GM23338 (cell line): ENCODE data around the gene ZNF236. TPM values are rescaled to one million over a fixed set of nuclear protein-coding genes. Genes with fewer than 3 reads are reported as not detected.

Experiments
- ATAC-seq: fragments of 200-7000 bp; cut with Tn5 transposase; 3 replicates; pipeline ENCODE4 v1.9.1; 2020
- DNase-seq: peaks from one replicate; pipeline ENCODE4 v3.0.0-alpha.2; 2015; ENCODE audit warnings: low spot score
- H2AFZ ChIP-seq: fragments of 200-600 bp; sonication (generic); 2 replicates; pipeline ENCODE4 v1.8.0; 2016; ENCODE audit warnings: antibody characterized with exemption, mild to moderate bottlenecking, moderate library complexity
- H3F3A ChIP-seq: fragments of 200-600 bp; sonication (generic); replicated peaks from 2 replicates; pipeline ENCODE4 v1.8.0; 2017; ENCODE audit warnings: antibody characterized with exemption, mixed run types, low read depth
- H3K27ac ChIP-seq: fragments of 200-600 bp; sonication (generic); 2 replicates; pipeline ENCODE4 v1.6.1; 2016; ENCODE audit warnings: low read depth
- H3K27me3 ChIP-seq: fragments of 200-600 bp; sonication (generic); 2 replicates; pipeline ENCODE4 v1.8.0; 2016; ENCODE audit warnings: mild to moderate bottlenecking, mixed run types, moderate library complexity; ENCODE audit not compliant: insufficient read depth
- H3K36me3 ChIP-seq: fragments of 200-600 bp; sonication (generic); 2 replicates; pipeline ENCODE4 v1.8.0; 2016; ENCODE audit warnings: mild to moderate bottlenecking; ENCODE audit not compliant: insufficient read depth
- H3K4me1 ChIP-seq: fragments of 200-600 bp; sonication (generic); 2 replicates; pipeline ENCODE4 v1.8.0; 2016; ENCODE audit warnings: mild to moderate bottlenecking, moderate library complexity; ENCODE audit not compliant: insufficient read depth
- H3K4me2 ChIP-seq: fragments of 200-600 bp; sonication (generic); 2 replicates; pipeline ENCODE4 v1.7.1; 2017; ENCODE audit warnings: mixed run types
- H3K4me3 ChIP-seq: fragments of 200-600 bp; sonication (generic); 2 replicates; pipeline ENCODE4 v1.6.1; 2016; ENCODE audit warnings: mixed run types
- H3K79me2 ChIP-seq: fragments of 200-600 bp; sonication (generic); replicated peaks from 2 replicates; pipeline ENCODE4 v1.8.0; 2017; ENCODE audit warnings: mild to moderate bottlenecking; ENCODE audit not compliant: insufficient read depth
- H3K9me2 ChIP-seq: fragments of 200-600 bp; sonication (generic); 2 replicates; pipeline ENCODE4 v1.8.0; 2017; ENCODE audit not compliant: insufficient read depth
- H4K20me1 ChIP-seq: fragments of 200-600 bp; sonication (generic); replicated peaks from 2 replicates; pipeline ENCODE4 v1.8.0; 2017; ENCODE audit warnings: mild to moderate bottlenecking; ENCODE audit not compliant: insufficient read depth
- H3K27ac Mint-ChIP-seq: 2 replicates; pipeline ENCODE4 v1.8.0; 2020; ENCODE audit warnings: inconsistent platforms, mild to moderate bottlenecking, moderate library complexity, mixed read lengths
- H3K27me3 Mint-ChIP-seq: 3 replicates; pipeline ENCODE4 v1.8.0; 2022; ENCODE audit warnings: low read depth, mild to moderate bottlenecking, moderate library complexity, mixed read lengths, inconsistent platforms; ENCODE audit not compliant: insufficient read depth, poor library complexity
- H3K36me3 Mint-ChIP-seq: 3 replicates; pipeline ENCODE4 v1.8.0; 2021; ENCODE audit warnings: low read depth, mild to moderate bottlenecking, inconsistent platforms, moderate library complexity, mixed read lengths
- H3K4me1 Mint-ChIP-seq: 3 replicates; pipeline ENCODE4 v1.8.0; 2020; ENCODE audit warnings: mild to moderate bottlenecking, inconsistent platforms, mixed read lengths
- H3K4me3 Mint-ChIP-seq: 3 replicates; pipeline ENCODE4 v1.8.0; 2021; ENCODE audit warnings: moderate library complexity, mild to moderate bottlenecking, inconsistent platforms, mixed read lengths
- H3K9me3 Mint-ChIP-seq: 3 replicates; pipeline ENCODE4 v1.8.0; 2020; ENCODE audit warnings: moderate library complexity, mild to moderate bottlenecking, inconsistent platforms, mixed read lengths
- CTCF ChIP-seq, 2 experiments: fragments of 200-600 bp in 1 of 2; sonication (generic) in 1 of 2; conservative IDR thresholded peaks; 2 replicates each; pipeline versions ENCODE4 v1.5.1 to v1.6.1; 2016 to 2017; ENCODE audit warnings: antibody characterized with exemption in 2 of 2, low read depth in 2 of 2, mild to moderate bottlenecking in 2 of 2, moderate library complexity in 1 of 2
- ETS1 ChIP-seq: IDR thresholded peaks from 2 replicates; pipeline ENCODE4 v1.6.1; 2016; ENCODE audit warnings: antibody characterized with exemption
- EZH2 ChIP-seq: fragments of 200-600 bp; sonication (generic); IDR thresholded peaks from one replicate; pipeline ENCODE4 v1.8.0; 2017; ENCODE audit warnings: antibody characterized with exemption, mild to moderate bottlenecking, low read depth; ENCODE audit not compliant: unreplicated experiment
- JUNB ChIP-seq: IDR thresholded peaks from one replicate; pipeline ENCODE4 v1.6.1; 2016; ENCODE audit warnings: antibody characterized with exemption; ENCODE audit not compliant: unreplicated experiment
- NANOG ChIP-seq: IDR thresholded peaks from 2 replicates; pipeline ENCODE4 v1.6.1; 2016; ENCODE audit warnings: antibody characterized with exemption, borderline replicate concordance
- POLR2AphosphoS5 ChIP-seq: IDR thresholded peaks from 2 replicates; pipeline ENCODE4 v1.6.1; 2016; ENCODE audit warnings: antibody characterized with exemption, low read depth
- STAT1 ChIP-seq: IDR thresholded peaks from one replicate; pipeline ENCODE4 v1.6.1; 2016; ENCODE audit warnings: antibody characterized with exemption; ENCODE audit not compliant: unreplicated experiment
- ZNF114 ChIP-seq: fragments of 250-450 bp; sonication (Bioruptor Pico); IDR thresholded peaks from 2 replicates; pipeline ENCODE4 v1.5.0; 2020; ENCODE audit warnings: mild to moderate bottlenecking, moderate library complexity
- ZNF331 ChIP-seq: fragments of 250-450 bp; sonication (Bioruptor Pico); IDR thresholded peaks from 2 replicates; pipeline ENCODE4 v1.5.0; 2020; ENCODE audit warnings: low read depth, mild to moderate bottlenecking, moderate library complexity
- ZNF462 ChIP-seq: fragments of 250-450 bp; sonication (Bioruptor Pico); IDR thresholded peaks from 2 replicates; pipeline ENCODE4 v1.5.0; 2020; ENCODE audit warnings: mild to moderate bottlenecking, moderate library complexity
- polyA plus RNA-seq: library from polyadenylated mRNA; unstranded; fragments of >200 nt; fragmentation: Nextera tagmentation; extraction: Ambion mirVana; gene quantifications from 2 replicates; pipeline ENCODE4 v1.2.1, GENCODE V29; 2016
- total RNA-seq: library from RNA; depleted of rRNA; stranded (reverse); fragments of >200 nt; shearing (Covaris generic); gene quantifications from 2 replicates; pipeline ENCODE4 v1.2.3, GENCODE V29; 2014
- TF ChIP-seq, protein P1 (sequence below): IDR thresholded peaks from one replicate; pipeline ENCODE4 v1.6.1; 2018; ENCODE audit warnings: antibody characterized with exemption; ENCODE audit not compliant: unreplicated experiment

The ZNF236 gene
- total and polyA plus RNA-seq, 2 experiments from 2014 or later: 8.9 to 16.3 TPM

- TF ChIP-seq POLR2AphosphoS5 (no peak), ZNF331 (CRISPR knock-in tag) (no peak), ETS1 (no peak)
Observed at GRCh38 chr18:76882146-76882545, 59.8 kb downstream of the ZNF236 start (continued).

DNA sequence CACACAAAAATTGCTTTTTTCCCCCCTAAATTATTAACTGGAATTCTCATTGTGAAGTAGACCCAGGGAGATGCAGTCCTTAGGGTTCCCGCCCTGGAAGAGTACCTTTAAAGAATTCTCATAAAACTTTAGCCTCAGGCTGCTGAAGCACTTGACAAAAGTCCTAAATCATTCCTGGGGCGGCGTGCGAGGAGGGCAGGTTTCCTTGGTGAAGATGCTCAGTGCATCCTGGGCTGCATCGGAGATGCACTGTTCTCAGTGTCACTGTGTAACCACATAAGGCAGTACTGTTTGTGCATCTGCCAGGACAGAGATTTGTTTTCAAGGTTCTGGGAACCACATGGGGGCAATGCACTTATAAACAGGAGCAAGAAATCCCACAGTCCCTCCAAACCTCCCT lies 62.6 kb downstream of the ZNF236 start:
- Mint-ChIP-seq H3K27ac (no peak overlapping the region), H3K9me3 (no peaks in the 10 kb centered on the region; the same call in 2 of the 3 replicates), H3K36me3 (peaks cover 44% of the 10 kb centered on the region)
- TF ChIP-seq STAT1: no peak
- TF ChIP-seq POLR2AphosphoS5: no peak
- TF ChIP-seq, protein P1, sequence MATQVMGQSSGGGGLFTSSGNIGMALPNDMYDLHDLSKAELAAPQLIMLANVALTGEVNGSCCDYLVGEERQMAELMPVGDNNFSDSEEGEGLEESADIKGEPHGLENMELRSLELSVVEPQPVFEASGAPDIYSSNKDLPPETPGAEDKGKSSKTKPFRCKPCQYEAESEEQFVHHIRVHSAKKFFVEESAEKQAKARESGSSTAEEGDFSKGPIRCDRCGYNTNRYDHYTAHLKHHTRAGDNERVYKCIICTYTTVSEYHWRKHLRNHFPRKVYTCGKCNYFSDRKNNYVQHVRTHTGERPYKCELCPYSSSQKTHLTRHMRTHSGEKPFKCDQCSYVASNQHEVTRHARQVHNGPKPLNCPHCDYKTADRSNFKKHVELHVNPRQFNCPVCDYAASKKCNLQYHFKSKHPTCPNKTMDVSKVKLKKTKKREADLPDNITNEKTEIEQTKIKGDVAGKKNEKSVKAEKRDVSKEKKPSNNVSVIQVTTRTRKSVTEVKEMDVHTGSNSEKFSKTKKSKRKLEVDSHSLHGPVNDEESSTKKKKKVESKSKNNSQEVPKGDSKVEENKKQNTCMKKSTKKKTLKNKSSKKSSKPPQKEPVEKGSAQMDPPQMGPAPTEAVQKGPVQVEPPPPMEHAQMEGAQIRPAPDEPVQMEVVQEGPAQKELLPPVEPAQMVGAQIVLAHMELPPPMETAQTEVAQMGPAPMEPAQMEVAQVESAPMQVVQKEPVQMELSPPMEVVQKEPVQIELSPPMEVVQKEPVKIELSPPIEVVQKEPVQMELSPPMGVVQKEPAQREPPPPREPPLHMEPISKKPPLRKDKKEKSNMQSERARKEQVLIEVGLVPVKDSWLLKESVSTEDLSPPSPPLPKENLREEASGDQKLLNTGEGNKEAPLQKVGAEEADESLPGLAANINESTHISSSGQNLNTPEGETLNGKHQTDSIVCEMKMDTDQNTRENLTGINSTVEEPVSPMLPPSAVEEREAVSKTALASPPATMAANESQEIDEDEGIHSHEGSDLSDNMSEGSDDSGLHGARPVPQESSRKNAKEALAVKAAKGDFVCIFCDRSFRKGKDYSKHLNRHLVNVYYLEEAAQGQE: no peak
- TF ChIP-seq ZNF462 (CRISPR knock-in tag): no peak
- no peak for TF ChIP-seq ETS1
- no peak for TF ChIP-seq NANOG
- no peak for TF ChIP-seq EZH2
- TF ChIP-seq CTCF (conservative IDR thresholded peaks at IDR 0.05; ENCODE audit: low read depth in 2 of 2): no peak
- no peak for TF ChIP-seq ZNF114 (CRISPR knock-in tag)
- no peak for TF ChIP-seq ZNF331 (CRISPR knock-in tag)
- no peak for TF ChIP-seq JUNB

More for the DNA sequence above, 62.6 kb downstream of the ZNF236 start:
- no peaks in the 10 kb centered on the region for H3K79me2 ChIP-seq
- Mint-ChIP-seq H3K4me3 (no peak overlapping the region), H3K27me3 (peaks cover 3% of the 10 kb centered on the region), H3K4me1 (no peaks in the 10 kb centered on the region)
- no peak for DNase-seq
- H3K27ac ChIP-seq: no peak overlapping the region
- ATAC-seq: no peak
- no peaks in the 10 kb centered on the region for H4K20me1 ChIP-seq
- no peaks in the 10 kb centered on the region for H3K27me3 ChIP-seq
- no peak overlapping the region for H3K4me2 ChIP-seq
- H3K36me3 ChIP-seq: peaks cover 5% of the 10 kb centered on the region; the same call in 1 of the 2 replicates
- H3K9me2 ChIP-seq: 0 out of 2 replicates have a peak, but pooled peaks cover 2% of the 10 kb centered on the region
- no peak overlapping the region for H3K4me3 ChIP-seq
- H2AFZ ChIP-seq: no peak overlapping the region
- no peaks in the 10 kb centered on the region for H3F3A ChIP-seq
- no peaks in the 10 kb centered on the region for H3K4me1 ChIP-seq
